ENCODE measurements around the gene RFNG. TPM values are rescaled to one million over a fixed set of nuclear protein-coding genes. Genes with fewer than 3 reads are reported as not detected.

RFNG gene
- polyA plus RNA-seq, 1 experiment = 11.8 TPM

GRCh38 chr17:82082456-82082855 lies 30.8 kb upstream of the RFNG start:
- Histone ChIP-seq H3K9me3 (ENCODE audit: control insufficient read depth, insufficient read depth, low read length) (no peaks in the 10 kb centered on the region; the same call in 1 of the 2 replicates), H3K27me3 (ENCODE audit: control insufficient read depth, insufficient read depth, low read length) (no peaks in the 10 kb centered on the region), H3K27ac (ENCODE audit: low read depth, low read length) (no peak overlapping the region), H3K4me3 (ENCODE audit: low read depth, low read length) (no peak overlapping the region)
- ChIA-PET CTCF (no interaction called here), POLR2A (interaction anchor here (1.0 kb wide), 1 partner anchor 17 kb away, joined by 3 read pairs; the partner anchor contains the start of gene DUS1L)
- DNase-seq (ENCODE audit: low read depth, low spot score) = no peak
- no peak for TF ChIP-seq CTCF (IDR thresholded peaks at IDR 0.05; ENCODE audit: low read depth, low read length)

- no peaks in the 10 kb centered on the region; the same call in 1 of the 2 replicates for H3K9me3 ChIP-seq (ENCODE audit: control insufficient read depth, insufficient read depth, low read length)
- no peaks in the 10 kb centered on the region for H3K27me3 ChIP-seq (ENCODE audit: control insufficient read depth, insufficient read depth, low read length)
- no peak for TF ChIP-seq CTCF (IDR thresholded peaks at IDR 0.05; ENCODE audit: low read depth, low read length)
- ChIA-PET CTCF (no interaction called here), POLR2A (interaction anchor here (0.6 to 1.0 kb wide), 3 partner anchors 10 to 50 kb away, joined by 3 read pairs; partner anchors contain the start of genes DUS1L and RAC3)
- H3K27ac ChIP-seq (ENCODE audit: low read depth, low read length) = no peak overlapping the region
- DNase-seq (ENCODE audit: low read depth, low spot score) = no peak
- no peak overlapping the region for H3K4me3 ChIP-seq (ENCODE audit: low read depth, low read length)
Observed at GRCh38 chr17:82081966-82082365, 30.4 kb upstream of the RFNG start.

GRCh38 chr17:82081546-82081945 lies 29.9 kb upstream of the RFNG start:
- H3K4me3 ChIP-seq (ENCODE audit: low read depth, low read length) = no peak overlapping the region
- no peak for TF ChIP-seq CTCF (IDR thresholded peaks at IDR 0.05; ENCODE audit: low read depth, low read length)
- no peaks in the 10 kb centered on the region for H3K27me3 ChIP-seq (ENCODE audit: control insufficient read depth, insufficient read depth, low read length)
- ChIA-PET CTCF (no interaction called here), POLR2A (interaction anchor here (0.6 to 1.0 kb wide), 2 partner anchors 11 to 50 kb away, joined by 3 read pairs; partner anchors contain the start of gene RAC3)
- H3K27ac ChIP-seq (ENCODE audit: low read depth, low read length) = no peak overlapping the region
- no peak for DNase-seq (ENCODE audit: low read depth, low spot score)
- no peaks in the 10 kb centered on the region; the same call in 1 of the 2 replicates for H3K9me3 ChIP-seq (ENCODE audit: control insufficient read depth, insufficient read depth, low read length)

- DNase-seq (ENCODE audit: low read depth, low spot score) = no peak
- TF ChIP-seq CTCF (IDR thresholded peaks at IDR 0.05; ENCODE audit: low read depth, low read length) = no peak
- no peak overlapping the region for H3K4me3 ChIP-seq (ENCODE audit: low read depth, low read length)
- CTCF ChIA-PET = no interaction called here
- POLR2A ChIA-PET = interaction anchor here (1.0 kb wide), 1 partner anchor 49 kb away, joined by 3 read pairs; the partner anchor contains the start of gene RAC3
- no peaks in the 10 kb centered on the region; the same call in 1 of the 2 replicates for H3K9me3 ChIP-seq (ENCODE audit: control insufficient read depth, insufficient read depth, low read length)
- H3K27ac ChIP-seq (ENCODE audit: low read depth, low read length) = no peak overlapping the region
- H3K27me3 ChIP-seq (ENCODE audit: control insufficient read depth, insufficient read depth, low read length) = no peaks in the 10 kb centered on the region
Observed at GRCh38 chr17:82080789-82081464, 29.3 kb upstream of the RFNG start.

GRCh38 chr17:82080048-82080788 lies 28.6 kb upstream of the RFNG start:
- TF ChIP-seq CTCF (IDR thresholded peaks at IDR 0.05; ENCODE audit: low read depth, low read length) = no peak
- no peaks in the 10 kb centered on the region for H3K27me3 ChIP-seq (ENCODE audit: control insufficient read depth, insufficient read depth, low read length)
- no peak for DNase-seq (ENCODE audit: low read depth, low spot score)
- H3K9me3 ChIP-seq (ENCODE audit: control insufficient read depth, insufficient read depth, low read length) = no peaks in the 10 kb centered on the region; the same call in 1 of the 2 replicates
- ChIA-PET POLR2A (interaction anchor here (0.6 kb wide), 1 partner anchor 43 kb away, joined by 3 read pairs; the partner anchor contains the start of gene DCXR), CTCF (no interaction called here)
- H3K4me3 ChIP-seq (ENCODE audit: low read depth, low read length) = no peak overlapping the region
- H3K27ac ChIP-seq (ENCODE audit: low read depth, low read length) = no peak overlapping the region
